Middle frontal gyrus (tissue), 1 donor: ENCODE results near the gene SCAPER.
"Not testable (repeated sequence)": the region's sequence is repeated elsewhere in the genome, so short reads cannot be mapped to it uniquely, and the experiment has no call there.

Source experiments
- DNase-seq: peaks from one replicate; pipeline ENCODE4 v3.0.0-alpha.2; 2015; ENCODE audit warnings: low spot score; ENCODE audit errors: extremely low spot score

Gene SCAPER

GRCh38 chr15:76430711-76431110 lies 474.4 kb downstream of the SCAPER start:
- DNase-seq = not testable (repeated sequence)

DNA sequence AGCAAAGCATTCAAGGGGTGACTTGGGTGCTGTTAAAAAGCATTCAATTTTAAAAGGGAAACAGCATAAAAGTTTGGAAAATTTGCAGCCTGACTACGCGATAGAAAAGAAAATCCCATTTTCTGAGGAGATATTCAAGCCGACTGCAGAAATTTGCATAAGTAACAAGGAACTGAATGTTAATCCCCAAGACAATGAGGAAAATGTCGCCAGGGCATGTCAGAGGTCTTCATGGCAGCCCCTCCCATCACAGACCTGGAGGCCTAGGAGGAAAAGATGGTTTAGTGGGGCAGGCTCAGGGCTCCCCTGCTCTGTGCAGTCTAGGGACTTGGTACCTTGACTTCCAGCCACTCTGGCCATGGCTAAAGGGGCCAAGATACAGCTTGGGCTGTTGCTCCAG lies 475.5 kb downstream of the SCAPER start:
- no peak for DNase-seq

DNA sequence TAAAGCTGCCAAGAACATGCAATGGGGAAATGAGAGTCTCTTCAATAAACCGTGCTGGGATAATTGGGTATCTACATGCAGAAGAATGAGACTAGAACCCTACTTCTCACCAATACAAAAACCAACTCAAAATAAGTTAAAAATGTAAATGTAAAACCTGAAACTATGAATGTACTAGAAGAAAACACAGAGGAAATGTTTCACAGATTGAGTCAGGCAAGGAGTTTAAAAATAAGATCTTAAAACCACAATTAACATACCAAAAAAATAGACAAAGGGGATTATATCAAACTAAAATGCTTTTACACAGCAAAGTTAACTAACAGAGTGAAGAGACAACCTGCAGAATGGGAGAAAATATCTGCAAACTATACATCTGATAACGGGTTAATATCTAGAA lies 478.2 kb downstream of the SCAPER start:
- DNase-seq = no peak

GRCh38 chr15:76418352-76419140 lies 486.6 kb downstream of the SCAPER start:
- DNase-seq = no peak

DNA sequence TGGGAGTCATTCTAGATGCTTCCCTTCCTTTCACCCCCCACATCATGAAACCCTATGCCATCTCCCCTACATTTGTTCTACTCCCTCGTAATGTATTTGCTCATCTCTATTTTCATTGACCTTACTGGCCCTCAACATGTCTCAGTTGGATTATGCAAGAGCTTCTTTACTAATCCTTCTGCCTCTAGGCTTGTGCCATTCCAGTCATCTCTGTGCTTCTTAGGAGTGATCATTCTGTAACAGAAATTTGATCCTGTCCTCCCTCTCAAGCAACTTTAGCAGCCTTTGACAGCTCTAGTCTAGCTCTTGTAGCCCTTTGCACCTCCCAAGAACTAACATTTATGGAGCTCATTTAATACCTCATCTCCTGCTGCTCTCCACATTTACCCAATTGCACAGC lies 503.9 kb downstream of the SCAPER start:
- no peak for DNase-seq

DNA sequence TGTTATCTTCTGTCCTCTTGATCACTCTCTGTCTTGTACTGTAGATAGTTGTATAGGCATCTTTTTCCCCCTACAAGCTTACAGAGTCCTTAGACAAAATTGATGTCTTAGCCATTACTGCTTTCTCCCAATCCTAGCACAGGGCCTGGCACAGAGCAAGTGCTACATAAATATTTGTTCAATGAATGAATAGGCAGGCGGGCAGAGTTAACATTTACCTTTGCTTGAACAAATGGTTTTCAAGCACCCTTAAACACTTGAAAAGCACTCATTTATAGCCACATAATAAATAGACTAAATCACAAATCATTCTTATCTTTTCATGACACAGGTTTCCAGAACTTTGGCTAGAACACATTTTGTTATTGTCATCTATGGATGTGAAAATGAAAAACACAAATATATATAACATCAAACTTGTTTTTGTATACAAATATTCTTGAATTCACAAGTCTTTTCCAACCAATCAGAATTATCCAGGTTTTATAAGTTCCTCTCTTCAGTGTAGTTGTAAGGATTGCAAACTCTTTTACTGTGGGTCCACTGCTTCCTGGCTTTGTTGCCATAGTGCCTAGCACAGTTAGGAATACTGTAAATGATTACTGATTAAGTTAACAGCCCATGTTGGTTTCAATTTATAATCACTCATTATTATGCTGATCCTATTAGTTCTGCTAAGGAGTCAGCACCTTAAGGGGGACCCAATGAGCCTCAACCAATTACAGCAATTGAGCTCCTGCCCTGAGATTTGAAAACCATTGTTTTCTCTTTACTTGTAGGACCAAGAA lies 506.6 kb downstream of the SCAPER start:
- no peak for DNase-seq

DNA sequence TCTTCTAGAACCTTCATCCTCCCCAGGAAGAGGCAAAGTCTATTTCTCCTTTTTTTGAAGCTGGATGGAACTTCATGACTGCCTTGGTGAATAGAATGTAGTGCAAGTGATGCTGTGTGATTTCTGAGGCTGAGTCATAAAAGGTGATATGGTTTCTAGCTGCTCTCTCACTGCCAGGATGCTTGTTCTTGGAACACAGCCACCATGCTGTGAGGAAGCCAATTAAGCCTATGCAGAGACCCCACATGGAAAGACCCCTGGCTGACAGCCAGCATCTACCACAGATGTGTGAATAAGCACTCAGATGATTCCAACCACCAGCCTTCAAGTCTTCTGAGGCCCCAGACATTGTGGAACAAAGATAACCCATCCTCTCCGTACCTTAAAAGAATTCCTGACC lies 511.5 kb downstream of the SCAPER start:
- no peak for DNase-seq

DNA sequence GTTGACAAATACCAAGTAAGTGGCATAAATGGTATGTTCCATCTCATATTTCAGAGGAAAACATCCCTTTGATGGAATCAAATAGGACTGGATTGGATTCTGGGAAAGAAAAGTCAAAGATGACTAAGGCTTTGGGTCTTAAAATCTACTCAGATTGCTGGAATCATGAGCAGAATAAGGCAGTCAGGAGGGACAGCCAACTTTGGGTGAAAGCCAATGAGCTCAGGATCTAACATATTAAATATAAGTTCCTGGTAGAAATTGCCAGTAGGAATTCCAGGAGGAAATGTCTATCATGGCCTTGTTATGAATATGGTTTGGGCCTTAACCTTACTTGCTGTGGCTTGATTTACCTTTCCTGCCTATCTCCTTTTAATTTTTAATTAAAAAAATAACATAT lies 513.3 kb downstream of the SCAPER start:
- DNase-seq = no peak

DNA sequence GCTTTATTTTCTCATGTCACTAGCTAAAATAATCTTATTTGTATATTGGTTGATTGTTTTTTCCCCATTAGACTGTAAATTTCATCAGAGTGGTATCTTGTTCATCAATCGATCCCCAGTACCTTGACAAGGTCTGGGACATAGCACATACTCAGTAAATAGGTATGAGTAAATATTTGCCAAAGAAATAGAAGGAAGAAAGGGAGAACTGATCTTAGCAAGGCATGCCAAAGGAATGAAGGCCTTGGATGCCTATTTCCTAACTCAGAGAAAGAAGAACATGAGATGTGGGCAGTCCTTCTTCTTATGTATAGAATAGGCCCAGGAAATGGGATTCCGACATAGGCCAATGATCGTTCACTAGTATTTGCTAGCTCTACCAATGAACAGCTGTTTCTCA lies 513.8 kb downstream of the SCAPER start:
- DNase-seq = no peak

DNA sequence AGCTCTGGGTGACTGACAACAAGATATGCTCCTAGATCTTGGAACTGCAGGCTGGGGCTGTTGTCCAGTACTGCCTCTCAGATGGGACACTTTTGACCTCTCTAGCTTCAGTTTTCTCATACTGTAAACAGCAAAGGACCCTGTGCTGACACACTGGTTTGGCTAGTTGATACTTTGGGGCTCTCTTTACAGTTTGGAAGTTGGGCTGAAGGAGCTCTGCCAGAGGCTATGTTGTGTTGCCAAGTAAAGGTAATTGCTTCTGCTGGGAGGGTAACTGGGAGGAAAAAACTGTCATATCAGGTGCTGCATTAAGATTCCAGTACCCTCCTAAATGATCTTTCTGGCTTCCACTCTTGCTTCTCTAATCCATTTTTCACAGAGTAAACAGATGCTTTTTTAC lies 514.6 kb downstream of the SCAPER start:
- DNase-seq = no peak

DNA sequence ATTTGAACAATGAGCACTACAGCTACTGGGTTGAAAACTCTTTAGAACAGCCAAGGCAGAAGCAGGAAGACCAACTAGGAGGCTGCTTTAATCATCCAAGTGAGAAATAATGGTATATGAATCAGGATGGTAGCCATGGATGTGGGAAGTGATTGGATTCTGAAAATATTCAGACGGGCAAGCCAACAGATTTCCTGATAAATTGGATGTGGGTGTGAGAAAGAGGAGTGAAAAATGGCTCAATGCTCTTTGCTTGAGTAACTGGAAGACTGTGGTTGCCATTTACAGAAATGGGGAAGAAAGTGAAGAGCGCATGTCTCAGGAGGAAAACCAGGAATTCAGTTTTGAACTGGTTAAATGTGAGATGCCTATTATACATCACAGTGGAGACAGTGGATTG lies 518.2 kb downstream of the SCAPER start:
- no peak for DNase-seq

DNA sequence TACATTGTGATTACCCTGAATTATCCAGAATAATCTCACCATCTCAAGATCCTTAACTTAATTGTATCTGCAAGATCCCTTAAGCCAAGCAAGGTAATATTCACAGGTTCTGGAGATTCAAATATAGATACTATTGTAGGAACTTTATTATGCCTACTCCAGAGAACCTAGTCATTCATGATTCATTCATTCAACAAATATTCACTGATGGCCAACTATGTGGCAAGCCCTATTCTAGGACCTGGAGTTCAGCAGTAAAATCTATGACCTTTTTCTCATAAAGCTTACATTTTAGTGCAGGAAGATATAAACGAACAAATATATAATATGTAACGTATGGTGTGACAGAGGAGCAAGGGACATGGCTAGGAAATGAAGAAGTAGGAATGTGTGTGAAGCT lies 519.0 kb downstream of the SCAPER start:
- no peak for DNase-seq

DNA sequence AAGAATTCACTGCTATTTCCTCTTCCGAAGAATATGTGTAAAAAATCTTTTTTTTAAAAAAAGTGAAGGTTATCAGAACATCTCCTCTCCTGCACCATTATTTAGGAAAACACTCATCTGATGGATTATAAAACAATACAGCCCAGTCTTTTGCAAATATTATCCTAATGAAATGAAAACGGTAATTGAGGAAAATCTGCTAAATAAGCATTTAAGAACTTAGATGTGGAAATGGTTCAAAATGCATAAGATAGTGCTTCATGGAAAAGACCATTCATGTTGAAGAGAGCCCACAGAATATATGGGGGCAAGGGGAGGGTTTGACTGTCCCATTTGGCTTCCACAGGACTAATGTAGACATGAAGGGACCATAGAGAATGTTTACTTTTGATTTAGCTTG lies 520.7 kb downstream of the SCAPER start:
- no peak for DNase-seq

DNA sequence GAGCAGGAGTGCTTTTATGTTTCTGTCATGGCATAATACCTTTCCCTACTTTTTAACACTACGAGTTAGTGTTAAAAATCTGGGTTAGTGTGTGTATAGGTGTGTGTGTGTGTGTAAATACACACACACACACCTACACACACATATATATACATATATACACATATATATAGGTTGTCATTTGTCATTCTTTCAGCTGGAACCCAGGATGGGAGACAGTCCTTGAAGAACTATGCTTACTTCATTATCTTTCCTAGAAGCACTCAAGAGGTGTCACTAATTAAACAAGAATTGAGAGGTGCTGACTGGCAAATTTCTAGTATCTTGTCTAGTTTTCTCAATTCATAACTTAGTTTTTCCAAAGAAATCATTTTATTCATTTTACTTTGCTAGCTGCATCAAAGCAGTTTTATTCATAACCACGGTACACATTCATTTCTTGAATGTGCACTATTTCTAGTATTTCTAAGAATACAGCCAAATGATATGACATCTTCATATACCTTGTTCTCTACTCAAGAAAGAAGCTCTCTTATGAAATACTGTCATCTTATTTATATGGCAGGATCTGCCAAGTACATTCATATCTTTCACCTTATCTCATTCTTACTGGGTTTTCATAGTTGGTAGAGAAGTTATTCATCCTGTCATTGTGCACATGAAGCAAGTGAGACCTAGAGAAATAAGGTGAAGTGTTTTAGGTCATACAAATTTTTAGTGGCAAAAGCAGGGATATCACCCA lies 522.0 kb downstream of the SCAPER start:
- DNase-seq = no peak

DNA sequence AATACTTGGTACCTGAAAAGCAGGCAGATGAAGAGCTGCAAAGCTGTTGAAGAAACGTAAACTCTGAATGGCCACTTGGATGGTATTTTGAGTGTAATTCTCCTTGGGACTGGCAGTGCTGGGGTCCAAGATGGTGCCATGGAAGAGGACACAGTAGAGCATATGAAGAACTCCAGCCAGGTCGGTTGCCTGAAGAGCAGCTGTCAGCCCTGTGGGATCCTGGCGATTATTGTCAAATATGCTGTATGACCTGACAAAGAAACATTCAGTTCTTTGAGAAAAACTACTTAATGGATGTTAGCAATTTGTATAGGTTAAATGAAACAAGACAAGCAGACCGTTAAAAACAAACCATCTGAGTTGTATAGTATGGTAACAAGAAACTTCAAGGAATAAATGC lies 523.8 kb downstream of the SCAPER start:
- DNase-seq = no peak

GRCh38 chr15:76380249-76380648 lies 524.9 kb downstream of the SCAPER start:
- no peak for DNase-seq

GRCh38 chr15:76378691-76379090 lies 526.4 kb downstream of the SCAPER start:
- no peak for DNase-seq

GRCh38 chr15:76377751-76378150 lies 527.4 kb downstream of the SCAPER start:
- no peak for DNase-seq

DNA sequence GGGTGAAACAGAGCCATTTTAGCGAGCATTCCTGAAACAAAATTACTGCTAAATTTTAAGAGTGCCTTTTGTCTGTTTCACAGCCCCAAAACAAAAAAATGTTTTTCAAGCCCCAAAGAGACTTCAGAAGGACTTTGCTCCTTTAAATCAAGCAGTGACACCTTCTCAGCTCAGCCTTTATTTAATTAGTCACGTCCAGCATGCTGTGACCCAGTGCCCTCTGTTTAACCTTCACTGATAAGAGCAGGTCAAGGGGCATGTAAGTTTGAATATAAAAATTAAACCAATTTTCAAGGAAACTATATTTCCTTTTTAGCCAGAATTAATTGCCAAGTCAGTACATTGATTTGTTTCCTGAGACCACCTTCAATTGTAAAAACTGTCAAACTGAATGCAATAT lies 527.9 kb downstream of the SCAPER start:
- no peak for DNase-seq

DNA sequence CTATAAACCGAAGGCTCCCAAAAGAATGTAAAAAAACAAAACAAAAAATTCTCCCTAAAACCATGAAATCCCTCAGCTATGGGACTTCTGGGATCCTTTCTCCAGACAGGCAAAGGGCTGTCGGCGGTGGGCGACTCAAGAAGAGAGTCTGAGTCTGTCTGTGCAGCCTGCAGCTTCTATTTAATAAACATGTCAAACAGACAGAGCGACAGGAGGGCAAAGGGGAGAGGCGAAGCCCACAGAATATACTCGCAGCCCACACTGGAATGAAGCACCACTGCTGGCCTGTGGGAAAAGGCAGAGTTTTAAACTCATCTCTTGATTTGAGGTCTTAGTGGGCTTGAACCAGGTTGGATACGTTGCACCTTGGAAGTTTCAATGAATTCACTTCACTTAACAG lies 528.3 kb downstream of the SCAPER start:
- DNase-seq = no peak

DNA sequence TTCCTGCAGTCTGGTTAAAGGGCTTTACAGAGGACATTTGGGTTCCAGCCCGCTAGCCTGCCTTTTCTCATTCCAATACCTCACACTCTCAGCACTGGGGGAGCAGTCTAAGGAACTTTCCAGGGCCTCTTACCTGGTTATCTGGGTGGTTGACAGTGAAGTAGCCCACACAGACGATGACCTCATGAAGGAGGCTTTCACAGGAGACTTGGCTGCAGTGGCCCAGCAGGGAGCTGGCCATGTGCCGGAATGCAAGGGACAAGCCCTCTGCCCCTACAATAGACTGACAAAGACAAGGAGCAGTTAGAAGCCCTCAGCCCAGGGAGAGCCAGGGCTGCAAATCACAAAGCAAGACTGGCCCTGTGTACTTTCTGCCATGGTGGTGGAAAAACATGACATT lies 529.1 kb downstream of the SCAPER start:
- no peak for DNase-seq

GRCh38 chr15:76368122-76368621 lies 537.0 kb downstream of the SCAPER start:
- no peak for DNase-seq
